Thyroid gland (tissue), 4 donors: ENCODE results near the gene CMTR1.

Experiments used
- CTCF ChIP-seq, 6 experiments: fragments of 200-600 bp in 3 of 6; fragments of 450-650 bp in 3 of 6; sonication (generic) in 3 of 6; IDR thresholded peaks; one replicate each; pipeline ENCODE4 v1.5.1; 2016 to 2019; ENCODE audit warnings: antibody characterized with exemption in 6 of 6, mild to moderate bottlenecking in 2 of 6, inconsistent platforms in 1 of 6, moderate library complexity in 1 of 6
- POLR2A ChIP-seq, 2 donors: fragments of 450-650 bp; IDR thresholded peaks; one replicate each; pipeline ENCODE4 v1.6.1; 2017; ENCODE audit warnings: antibody characterized with exemption in 2 of 2, mild to moderate bottlenecking in 2 of 2, moderate library complexity in 1 of 2

DNA sequence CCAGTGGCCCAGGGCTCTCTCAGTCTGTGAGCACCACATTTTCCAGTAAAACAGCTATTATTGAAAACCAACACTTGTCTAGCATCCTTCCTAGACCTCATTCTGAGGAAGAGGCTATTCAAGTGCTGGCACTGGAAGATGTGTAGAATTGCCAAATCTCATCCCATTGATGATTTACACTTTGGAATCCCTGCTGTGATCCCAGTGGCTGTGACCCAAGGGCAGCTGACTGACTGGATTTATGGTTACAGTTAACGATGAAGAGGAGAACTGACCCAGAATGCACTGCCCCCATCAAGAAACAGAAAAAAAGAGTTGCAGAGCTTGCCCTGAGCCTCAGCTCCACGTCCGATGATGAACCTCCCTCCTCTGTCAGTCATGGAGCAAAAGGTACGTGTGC is 2.4 kb downstream of the CMTR1 start:
- no peak for TF ChIP-seq CTCF (IDR thresholded peaks at IDR 0.05)
- no peak for TF ChIP-seq POLR2A (IDR thresholded peaks at IDR 0.05)
